K562 (cell line): Measurements from ENCODE around the gene ADIPOR2. TPM values are rescaled to one million over a fixed set of nuclear protein-coding genes. Genes with fewer than 3 reads are reported as not detected.
A peak's percentile ranks its signal among the peaks of the same experiment; 100 is the strongest.

Experiments
- DMBX1 ChIP-seq: fragments of 250-450 bp; sonication (Bioruptor Pico); IDR thresholded peaks from 2 replicates; pipeline ENCODE4 v1.8.0; 2022; ENCODE audit warnings: inconsistent platforms, mild to moderate bottlenecking, moderate library complexity, borderline replicate concordance
- EGR1 ChIP-seq: fragments of 450-650 bp; conservative IDR thresholded peaks from 2 replicates; pipeline ENCODE4 v1.6.1; 2017; ENCODE audit warnings: mild to moderate bottlenecking
- OTX1 ChIP-seq: fragments of 450-650 bp; formaldehyde crosslinking; IDR thresholded peaks from 2 replicates; pipeline ENCODE4 v1.4.0; 2022; ENCODE audit warnings: mild to moderate bottlenecking
- PPARD ChIP-seq: fragments of 250-450 bp; sonication (Bioruptor Pico); IDR thresholded peaks from 2 replicates; pipeline ENCODE4 v1.8.0; 2022; ENCODE audit warnings: inconsistent platforms, mild to moderate bottlenecking, moderate library complexity
- PURB ChIP-seq: sonication (generic); formaldehyde crosslinking; IDR thresholded peaks from 2 replicates; pipeline ENCODE4 v1.9.0; 2021; ENCODE audit warnings: low read depth, mild to moderate bottlenecking, missing genetic modification reagents
- RBFOX2 ChIP-seq: fragments of 200-400 bp; formaldehyde crosslinking; IDR thresholded peaks from 2 replicates; pipeline ENCODE4 v1.6.1; 2017; ENCODE audit warnings: low read depth, mild to moderate bottlenecking, low read length, moderate library complexity
- SLC30A9 ChIP-seq: fragments of 250-450 bp; sonication (Bioruptor Pico); IDR thresholded peaks from 2 replicates; pipeline ENCODE4 v1.8.0; 2022; ENCODE audit warnings: mild to moderate bottlenecking, moderate library complexity
- SREBF1 ChIP-seq: fragments of 150-350 bp; IDR thresholded peaks from 2 replicates; pipeline ENCODE4 v1.6.1; 2014; ENCODE audit warnings: antibody characterized with exemption, low read depth, low read length, borderline replicate concordance
- ZC3H11A ChIP-seq: IDR thresholded peaks from 2 replicates; pipeline ENCODE4 v1.6.1; 2012; ENCODE audit warnings: low read depth, low read length, improper control_type of control experiment
- ZNF3 ChIP-seq: fragments of 250-450 bp; sonication (Bioruptor Pico); IDR thresholded peaks from 2 replicates; pipeline ENCODE4 v1.5.0; 2021; ENCODE audit warnings: mild to moderate bottlenecking, moderate library complexity
- ZNF384 ChIP-seq: IDR thresholded peaks from 2 replicates; pipeline ENCODE4 v1.6.1; 2012; ENCODE audit warnings: low read depth, low read length, improper control_type of control experiment
- polyA plus RNA-seq, 8 experiments: library from polyadenylated mRNA; depleted of rRNA in 4 of 8; stranded (reverse) in 5 of 8; unstranded in 3 of 8; fragments of >200 nt; fragmentation: Nextera tagmentation in 2 of 8; fragmentation: Illumina TruSeq in 1 of 8; extraction: Ambion mirVana in 2 of 8; extraction: Trizol in 1 of 8; gene quantifications; 2 replicates each; pipeline versions ENCODE4 v1.2.1 to v1.2.3, GENCODE V29; 2011 to 2014; ENCODE audit warnings: inconsistent platforms in 1 of 8, missing spikeins in 1 of 8
- total RNA-seq, 7 experiments: library from RNA; depleted of rRNA in 6 of 7; stranded (reverse); fragments of >200 nt in 6 of 7; fragmentation: Illumina TruSeq in 2 of 7; extraction: Trizol in 2 of 7; gene quantifications; 2 replicates each; pipeline versions ENCODE4 v1.2.1 to v1.2.3, GENCODE V29; 2011 to 2021; ENCODE audit warnings: low replicate concordance in 1 of 7
- TF ChIP-seq, protein P1 (sequence below): fragments of 200-800 bp; sonication (Bioruptor generic); IDR thresholded peaks from 2 replicates; pipeline ENCODE4 v1.6.1; 2016; ENCODE audit warnings: missing genetic modification characterization, missing compliant biosample characterization
- TF ChIP-seq, protein P2 (sequence below): fragments of 250-450 bp; sonication (Bioruptor Pico); IDR thresholded peaks from 2 replicates; pipeline ENCODE4 v1.8.0; 2021; ENCODE audit warnings: moderate library complexity, mild to moderate bottlenecking, inconsistent platforms
- TF ChIP-seq, protein P3 (sequence below): sonication (generic); formaldehyde crosslinking; IDR thresholded peaks from 2 replicates; pipeline ENCODE4 v1.8.0; 2022; ENCODE audit warnings: mild to moderate bottlenecking, missing genetic modification reagents
- TF ChIP-seq, protein P4 (sequence below): fragments of 450-650 bp; conservative IDR thresholded peaks from 2 replicates; pipeline ENCODE4 v1.6.1; 2016; ENCODE audit warnings: missing genetic modification characterization, low read depth, mild to moderate bottlenecking, control low read depth, missing compliant biosample characterization

Gene ADIPOR2
- total and polyA plus RNA-seq, 9 of the 15 experiments (the other 6 are each of a cell fraction or from before 2014, with no cell fraction given) = 10.9 to 63.5 (median 46.0) TPM

DNA sequence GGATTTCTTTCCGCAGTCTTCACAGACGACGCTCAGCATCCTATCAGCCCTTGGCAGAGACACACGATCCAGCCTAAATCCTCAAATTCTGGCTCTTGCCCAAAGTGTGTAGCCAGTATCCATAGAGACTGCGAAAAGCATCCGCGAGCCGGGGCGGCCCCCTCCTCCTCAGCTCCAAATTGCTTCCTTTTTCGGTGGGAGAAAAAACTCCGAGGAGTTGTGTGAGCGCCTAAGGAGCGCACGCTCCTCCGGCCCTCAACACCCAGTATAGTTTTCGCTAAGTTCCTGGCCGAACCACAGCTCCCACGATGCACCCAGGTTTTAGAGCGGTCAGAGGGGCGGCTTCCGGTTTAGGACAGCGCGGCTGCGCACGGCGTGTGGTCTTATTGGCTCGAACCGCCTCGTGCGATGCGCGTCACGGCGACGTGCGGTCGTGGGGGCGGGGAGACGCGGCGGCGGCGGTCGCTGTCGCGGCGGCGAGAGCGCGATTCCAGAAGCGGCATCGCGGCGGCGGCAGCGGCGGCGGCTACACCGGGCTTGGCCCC is at the start of gene ADIPOR2 (continued):
- TF ChIP-seq, protein P1, sequence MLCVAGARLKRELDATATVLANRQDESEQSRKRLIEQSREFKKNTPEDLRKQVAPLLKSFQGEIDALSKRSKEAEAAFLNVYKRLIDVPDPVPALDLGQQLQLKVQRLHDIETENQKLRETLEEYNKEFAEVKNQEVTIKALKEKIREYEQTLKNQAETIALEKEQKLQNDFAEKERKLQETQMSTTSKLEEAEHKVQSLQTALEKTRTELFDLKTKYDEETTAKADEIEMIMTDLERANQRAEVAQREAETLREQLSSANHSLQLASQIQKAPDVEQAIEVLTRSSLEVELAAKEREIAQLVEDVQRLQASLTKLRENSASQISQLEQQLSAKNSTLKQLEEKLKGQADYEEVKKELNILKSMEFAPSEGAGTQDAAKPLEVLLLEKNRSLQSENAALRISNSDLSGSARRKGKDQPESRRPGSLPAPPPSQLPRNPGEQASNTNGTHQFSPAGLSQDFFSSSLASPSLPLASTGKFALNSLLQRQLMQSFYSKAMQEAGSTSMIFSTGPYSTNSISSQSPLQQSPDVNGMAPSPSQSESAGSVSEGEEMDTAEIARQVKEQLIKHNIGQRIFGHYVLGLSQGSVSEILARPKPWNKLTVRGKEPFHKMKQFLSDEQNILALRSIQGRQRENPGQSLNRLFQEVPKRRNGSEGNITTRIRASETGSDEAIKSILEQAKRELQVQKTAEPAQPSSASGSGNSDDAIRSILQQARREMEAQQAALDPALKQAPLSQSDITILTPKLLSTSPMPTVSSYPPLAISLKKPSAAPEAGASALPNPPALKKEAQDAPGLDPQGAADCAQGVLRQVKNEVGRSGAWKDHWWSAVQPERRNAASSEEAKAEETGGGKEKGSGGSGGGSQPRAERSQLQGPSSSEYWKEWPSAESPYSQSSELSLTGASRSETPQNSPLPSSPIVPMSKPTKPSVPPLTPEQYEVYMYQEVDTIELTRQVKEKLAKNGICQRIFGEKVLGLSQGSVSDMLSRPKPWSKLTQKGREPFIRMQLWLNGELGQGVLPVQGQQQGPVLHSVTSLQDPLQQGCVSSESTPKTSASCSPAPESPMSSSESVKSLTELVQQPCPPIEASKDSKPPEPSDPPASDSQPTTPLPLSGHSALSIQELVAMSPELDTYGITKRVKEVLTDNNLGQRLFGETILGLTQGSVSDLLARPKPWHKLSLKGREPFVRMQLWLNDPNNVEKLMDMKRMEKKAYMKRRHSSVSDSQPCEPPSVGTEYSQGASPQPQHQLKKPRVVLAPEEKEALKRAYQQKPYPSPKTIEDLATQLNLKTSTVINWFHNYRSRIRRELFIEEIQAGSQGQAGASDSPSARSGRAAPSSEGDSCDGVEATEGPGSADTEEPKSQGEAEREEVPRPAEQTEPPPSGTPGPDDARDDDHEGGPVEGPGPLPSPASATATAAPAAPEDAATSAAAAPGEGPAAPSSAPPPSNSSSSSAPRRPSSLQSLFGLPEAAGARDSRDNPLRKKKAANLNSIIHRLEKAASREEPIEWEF (CRISPR knock-in tag) = no peak
- TF ChIP-seq, protein P2, sequence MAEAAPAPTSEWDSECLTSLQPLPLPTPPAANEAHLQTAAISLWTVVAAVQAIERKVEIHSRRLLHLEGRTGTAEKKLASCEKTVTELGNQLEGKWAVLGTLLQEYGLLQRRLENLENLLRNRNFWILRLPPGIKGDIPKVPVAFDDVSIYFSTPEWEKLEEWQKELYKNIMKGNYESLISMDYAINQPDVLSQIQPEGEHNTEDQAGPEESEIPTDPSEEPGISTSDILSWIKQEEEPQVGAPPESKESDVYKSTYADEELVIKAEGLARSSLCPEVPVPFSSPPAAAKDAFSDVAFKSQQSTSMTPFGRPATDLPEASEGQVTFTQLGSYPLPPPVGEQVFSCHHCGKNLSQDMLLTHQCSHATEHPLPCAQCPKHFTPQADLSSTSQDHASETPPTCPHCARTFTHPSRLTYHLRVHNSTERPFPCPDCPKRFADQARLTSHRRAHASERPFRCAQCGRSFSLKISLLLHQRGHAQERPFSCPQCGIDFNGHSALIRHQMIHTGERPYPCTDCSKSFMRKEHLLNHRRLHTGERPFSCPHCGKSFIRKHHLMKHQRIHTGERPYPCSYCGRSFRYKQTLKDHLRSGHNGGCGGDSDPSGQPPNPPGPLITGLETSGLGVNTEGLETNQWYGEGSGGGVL (CRISPR knock-in tag) = no peak
- TF ChIP-seq SREBF1 (peak; percentile 95), PURB (CRISPR knock-in tag) (no peak), OTX1 (CRISPR knock-in tag) (no peak), RBFOX2 (peak; percentile 90), DMBX1 (CRISPR knock-in tag) (no peak), SLC30A9 (CRISPR knock-in tag) (no peak), PPARD (no peak), ZC3H11A (no peak), ZNF384 (peak; percentile 2; the same call in 1 of the 2 replicates), EGR1 (peak; percentile 73), ZNF3 (CRISPR knock-in tag) (no peak)
- TF ChIP-seq, protein P3, sequence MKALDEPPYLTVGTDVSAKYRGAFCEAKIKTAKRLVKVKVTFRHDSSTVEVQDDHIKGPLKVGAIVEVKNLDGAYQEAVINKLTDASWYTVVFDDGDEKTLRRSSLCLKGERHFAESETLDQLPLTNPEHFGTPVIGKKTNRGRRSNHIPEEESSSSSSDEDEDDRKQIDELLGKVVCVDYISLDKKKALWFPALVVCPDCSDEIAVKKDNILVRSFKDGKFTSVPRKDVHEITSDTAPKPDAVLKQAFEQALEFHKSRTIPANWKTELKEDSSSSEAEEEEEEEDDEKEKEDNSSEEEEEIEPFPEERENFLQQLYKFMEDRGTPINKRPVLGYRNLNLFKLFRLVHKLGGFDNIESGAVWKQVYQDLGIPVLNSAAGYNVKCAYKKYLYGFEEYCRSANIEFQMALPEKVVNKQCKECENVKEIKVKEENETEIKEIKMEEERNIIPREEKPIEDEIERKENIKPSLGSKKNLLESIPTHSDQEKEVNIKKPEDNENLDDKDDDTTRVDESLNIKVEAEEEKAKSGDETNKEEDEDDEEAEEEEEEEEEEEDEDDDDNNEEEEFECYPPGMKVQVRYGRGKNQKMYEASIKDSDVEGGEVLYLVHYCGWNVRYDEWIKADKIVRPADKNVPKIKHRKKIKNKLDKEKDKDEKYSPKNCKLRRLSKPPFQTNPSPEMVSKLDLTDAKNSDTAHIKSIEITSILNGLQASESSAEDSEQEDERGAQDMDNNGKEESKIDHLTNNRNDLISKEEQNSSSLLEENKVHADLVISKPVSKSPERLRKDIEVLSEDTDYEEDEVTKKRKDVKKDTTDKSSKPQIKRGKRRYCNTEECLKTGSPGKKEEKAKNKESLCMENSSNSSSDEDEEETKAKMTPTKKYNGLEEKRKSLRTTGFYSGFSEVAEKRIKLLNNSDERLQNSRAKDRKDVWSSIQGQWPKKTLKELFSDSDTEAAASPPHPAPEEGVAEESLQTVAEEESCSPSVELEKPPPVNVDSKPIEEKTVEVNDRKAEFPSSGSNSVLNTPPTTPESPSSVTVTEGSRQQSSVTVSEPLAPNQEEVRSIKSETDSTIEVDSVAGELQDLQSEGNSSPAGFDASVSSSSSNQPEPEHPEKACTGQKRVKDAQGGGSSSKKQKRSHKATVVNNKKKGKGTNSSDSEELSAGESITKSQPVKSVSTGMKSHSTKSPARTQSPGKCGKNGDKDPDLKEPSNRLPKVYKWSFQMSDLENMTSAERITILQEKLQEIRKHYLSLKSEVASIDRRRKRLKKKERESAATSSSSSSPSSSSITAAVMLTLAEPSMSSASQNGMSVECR = 0 out of 2 replicates have a peak, but pooled peaks have one; percentile 45
- TF ChIP-seq, protein P4, sequence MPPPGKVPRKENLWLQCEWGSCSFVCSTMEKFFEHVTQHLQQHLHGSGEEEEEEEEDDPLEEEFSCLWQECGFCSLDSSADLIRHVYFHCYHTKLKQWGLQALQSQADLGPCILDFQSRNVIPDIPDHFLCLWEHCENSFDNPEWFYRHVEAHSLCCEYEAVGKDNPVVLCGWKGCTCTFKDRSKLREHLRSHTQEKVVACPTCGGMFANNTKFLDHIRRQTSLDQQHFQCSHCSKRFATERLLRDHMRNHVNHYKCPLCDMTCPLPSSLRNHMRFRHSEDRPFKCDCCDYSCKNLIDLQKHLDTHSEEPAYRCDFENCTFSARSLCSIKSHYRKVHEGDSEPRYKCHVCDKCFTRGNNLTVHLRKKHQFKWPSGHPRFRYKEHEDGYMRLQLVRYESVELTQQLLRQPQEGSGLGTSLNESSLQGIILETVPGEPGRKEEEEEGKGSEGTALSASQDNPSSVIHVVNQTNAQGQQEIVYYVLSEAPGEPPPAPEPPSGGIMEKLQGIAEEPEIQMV = no peak
